GM12878 (cell line): ENCODE data around the gene CRACDL. TPM values are rescaled to one million over a fixed set of nuclear protein-coding genes. Genes with fewer than 3 reads are reported as not detected.

ENCODE experiments used
- ATAC-seq: fragments of 200-7000 bp; cut with Tn5 transposase; 3 replicates; pipeline ENCODE4 v1.9.1; 2020; ENCODE audit warnings: mild to moderate bottlenecking, moderate library complexity
- BruUV-seq: library from RNA; stranded (reverse); fragments of 400-500 nt; replicated peaks from 2 replicates; lab custom pipeline; 2021; lab: Mats Ljungman, UMichigan
- CTCF ChIA-PET: fragments of 300-600 bp; sonication (Branson Sonifier 250); formaldehyde crosslinking; extraction: SDS; loops from one replicate; lab custom pipeline; 2021; ENCODE audit warnings: inconsistent platforms; lab: Yijun Ruan, JAX
- POLR2A ChIA-PET: fragments of 350-600 bp; formaldehyde crosslinking; extraction: SDS; loops from one replicate; lab custom pipeline; 2021; ENCODE audit warnings: inconsistent platforms; lab: Charles Lee
- RAD21 ChIA-PET: fragments of 300-600 bp; sonication (Branson Sonifier 250); formaldehyde crosslinking; loops from one replicate; lab custom pipeline; 2023; ENCODE audit warnings: antibody characterized with exemption; ENCODE audit not compliant: unreplicated experiment; lab: Charles Lee
- SMC1A ChIA-PET: fragments of 300-600 bp; sonication (Branson Sonifier 250); formaldehyde crosslinking; loops from one replicate; lab custom pipeline; 2023; ENCODE audit not compliant: unreplicated experiment, uncharacterized antibody; lab: Charles Lee
- DNase-seq: peaks from one replicate; pipeline ENCODE4 v3.0.0-alpha.2; 2011; ENCODE audit warnings: low read depth, low spot score
- FAIRE-seq: peaks from 3 replicates; lab custom pipeline; 2011; peaks lifted over from hg19 to GRCh38; lab: Jason Lieb, UNC
- H2AFZ ChIP-seq: 2 replicates; pipeline ENCODE4 v1.6.0; 2011; ENCODE audit warnings: low read depth, low read length, control low read depth; ENCODE audit not compliant: control insufficient read depth
- H3K27ac ChIP-seq: 2 replicates; pipeline ENCODE4 v1.5.1; 2011; ENCODE audit warnings: control low read depth; ENCODE audit not compliant: control insufficient read depth, insufficient read depth
- H3K27me3 ChIP-seq, 2 experiments: replicated peaks in 1 of 2; 2 replicates each; pipeline versions ENCODE4 v1.6.0 to v1.6.1; 2011; ENCODE audit warnings: low read length in 1 of 2; ENCODE audit not compliant: control insufficient read depth in 2 of 2, insufficient read depth in 2 of 2
- H3K36me3 ChIP-seq, 2 experiments: 2 replicates each; pipeline ENCODE4 v1.5.1; 2011; ENCODE audit warnings: low read length in 1 of 2; ENCODE audit not compliant: control insufficient read depth in 2 of 2, insufficient read depth in 2 of 2
- H3K4me1 ChIP-seq: 2 replicates; pipeline ENCODE4 v1.6.1; 2011; ENCODE audit warnings: mild to moderate bottlenecking, low read length, moderate library complexity, mixed read lengths; ENCODE audit not compliant: control insufficient read depth, insufficient read depth
- H3K4me2 ChIP-seq: 2 replicates; pipeline ENCODE4 v1.6.0; 2011; ENCODE audit warnings: control low read depth; ENCODE audit not compliant: control insufficient read depth, insufficient read depth
- H3K4me3 ChIP-seq: fragments of 200-600 bp; sonication (generic); 2 replicates; pipeline ENCODE4 v1.5.1; 2016
- H3K79me2 ChIP-seq: 2 replicates; pipeline ENCODE4 v1.6.0; 2011; ENCODE audit warnings: low read length; ENCODE audit not compliant: control insufficient read depth, insufficient read depth
- H3K9ac ChIP-seq: 2 replicates; pipeline ENCODE4 v1.8.0; 2011; ENCODE audit warnings: low read length, control low read depth, mixed read lengths; ENCODE audit not compliant: control insufficient read depth, insufficient read depth
- H3K9me3 ChIP-seq: replicated peaks from 3 replicates; pipeline ENCODE4 v1.5.1; 2011; ENCODE audit warnings: mild to moderate bottlenecking, low read length; ENCODE audit not compliant: control insufficient read depth, insufficient read depth
- H4K20me1 ChIP-seq: 2 replicates; pipeline ENCODE4 v1.6.0; 2011; ENCODE audit not compliant: control insufficient read depth, insufficient read depth
- BACH1 ChIP-seq: fragments of 450-650 bp; IDR thresholded peaks from 2 replicates; pipeline ENCODE4 v1.6.1; 2017; ENCODE audit warnings: mild to moderate bottlenecking, borderline replicate concordance
- CREM ChIP-seq: IDR thresholded peaks from 2 replicates; pipeline ENCODE4 v1.6.1; 2014; ENCODE audit warnings: antibody characterized with exemption, low read depth
- NFXL1 ChIP-seq: fragments of 450-650 bp; IDR thresholded peaks from 2 replicates; pipeline ENCODE4 v1.6.1; 2017; ENCODE audit warnings: antibody characterized with exemption, mild to moderate bottlenecking, borderline replicate concordance
- NFYB ChIP-seq: IDR thresholded peaks from 2 replicates; pipeline ENCODE4 v1.6.1; 2011; ENCODE audit warnings: low read depth, mild to moderate bottlenecking, low read length, improper control_type of control experiment, moderate library complexity; ENCODE audit not compliant: insufficient read depth
- NR2F1 ChIP-seq: fragments of 450-650 bp; conservative IDR thresholded peaks from 2 replicates; pipeline ENCODE4 v1.6.1; 2017; ENCODE audit warnings: mild to moderate bottlenecking
- NRF1 ChIP-seq: conservative IDR thresholded peaks from 2 replicates; pipeline ENCODE4 v1.6.1; 2011; ENCODE audit warnings: mild to moderate bottlenecking, low read depth, low read length, improper control_type of control experiment
- PML ChIP-seq: IDR thresholded peaks from 2 replicates; pipeline ENCODE4 v1.6.1; 2012; ENCODE audit warnings: low read length, inconsistent platforms
- RB1 ChIP-seq: fragments of 450-650 bp; formaldehyde crosslinking; IDR thresholded peaks from 2 replicates; pipeline ENCODE4 v1.6.1; 2017; ENCODE audit warnings: mild to moderate bottlenecking, borderline replicate concordance
- SMC3 ChIP-seq: IDR thresholded peaks from 2 replicates; pipeline ENCODE4 v1.6.1; 2011; ENCODE audit warnings: low read length, improper control_type of control experiment, borderline replicate concordance
- TARDBP ChIP-seq: IDR thresholded peaks from 2 replicates; pipeline ENCODE4 v1.6.1; 2016; ENCODE audit warnings: borderline replicate concordance
- TCF12 ChIP-seq: IDR thresholded peaks from 2 replicates; pipeline ENCODE4 v1.6.1; 2011; ENCODE audit warnings: low read depth, mild to moderate bottlenecking, low read length
- TCF7 ChIP-seq: IDR thresholded peaks from 2 replicates; pipeline ENCODE4 v1.6.1; 2014; ENCODE audit warnings: antibody characterized with exemption, borderline replicate concordance
- YBX1 ChIP-seq: fragments of 450-650 bp; IDR thresholded peaks from 2 replicates; pipeline ENCODE4 v1.6.1; 2016; ENCODE audit warnings: antibody characterized with exemption
- ZBED1 ChIP-seq: IDR thresholded peaks from 2 replicates; pipeline ENCODE4 v1.6.1; 2016; ENCODE audit warnings: borderline replicate concordance
- ZNF274 ChIP-seq: IDR thresholded peaks from one replicate; pipeline ENCODE4 v1.8.0; 2011; ENCODE audit not compliant: insufficient read length, insufficient read depth
- ZZZ3 ChIP-seq: IDR thresholded peaks from 2 replicates; pipeline ENCODE4 v1.6.1; 2011; ENCODE audit warnings: low read depth; ENCODE audit not compliant: control insufficient read depth, insufficient read length
- WGBS: methylation state at CpG from one replicate; pipeline ENCODE4 v1.1.6; 2016; ENCODE audit warnings: low lambda C conversion rate; ENCODE audit not compliant: insufficient replicate concordance, insufficient coverage; ENCODE audit errors: missing lambda C conversion rate; 5-methylcytosine and 5-hydroxymethylcytosine counted together
- in situ Hi-C: fragments of 300-500 bp; cut with MboI; formaldehyde crosslinking; loops from 9 replicates; pipeline ENCODE4 v1.14.3; 2018; ENCODE audit warnings: mixed read lengths
- intact Hi-C: fragments of 100-400 bp; cut with micrococcal nuclease; formaldehyde crosslinking; loops from one replicate; pipeline ENCODE4 v1.14.2; 2022; ENCODE audit not compliant: unreplicated experiment
- polyA plus RNA-seq, 11 experiments: library from polyadenylated mRNA; depleted of rRNA in 4 of 11; unstranded in 6 of 11; stranded (reverse) in 5 of 11; fragments of >200 nt; fragmentation: Nextera tagmentation in 4 of 11; fragmentation: Illumina TruSeq in 1 of 11; extraction: Ambion mirVana in 4 of 11; extraction: Trizol in 1 of 11; gene quantifications; 1 replicate in 1 of 11; 2 replicates in 10 of 11; pipeline versions ENCODE4 v1.2.1 to v1.2.3, GENCODE V29; 2011 to 2016; ENCODE audit warnings: inconsistent platforms in 2 of 11, missing spikeins in 2 of 11, low read depth in 1 of 11
- total RNA-seq, 4 experiments: library from RNA; depleted of rRNA in 3 of 4; stranded (reverse); fragments of >200 nt in 3 of 4; fragmentation: Illumina TruSeq in 1 of 4; extraction: Trizol in 1 of 4; gene quantifications; 2 replicates each; pipeline versions ENCODE4 v1.2.1 to v1.2.3, GENCODE V29; 2013 to 2021
- TF ChIP-seq, protein P1 (sequence below): IDR thresholded peaks from 2 replicates; pipeline ENCODE4 v1.6.1; 2011; ENCODE audit warnings: borderline replicate concordance, low read depth, mild to moderate bottlenecking, moderate library complexity, mixed read lengths, low read length; ENCODE audit not compliant: insufficient read depth; ENCODE audit errors: extremely low read length
- TF ChIP-seq, protein P2 (sequence below): fragments of 150-350 bp; IDR thresholded peaks from 2 replicates; pipeline ENCODE4 v1.6.1; 2016; ENCODE audit warnings: low read depth, low read length

Gene CRACDL
- total and polyA plus RNA-seq, 10 of the 15 experiments (the other 5 are each of a cell fraction or from before 2014, with no cell fraction given) = 0.03 to 0.72 (median 0.14) TPM

DNA sequence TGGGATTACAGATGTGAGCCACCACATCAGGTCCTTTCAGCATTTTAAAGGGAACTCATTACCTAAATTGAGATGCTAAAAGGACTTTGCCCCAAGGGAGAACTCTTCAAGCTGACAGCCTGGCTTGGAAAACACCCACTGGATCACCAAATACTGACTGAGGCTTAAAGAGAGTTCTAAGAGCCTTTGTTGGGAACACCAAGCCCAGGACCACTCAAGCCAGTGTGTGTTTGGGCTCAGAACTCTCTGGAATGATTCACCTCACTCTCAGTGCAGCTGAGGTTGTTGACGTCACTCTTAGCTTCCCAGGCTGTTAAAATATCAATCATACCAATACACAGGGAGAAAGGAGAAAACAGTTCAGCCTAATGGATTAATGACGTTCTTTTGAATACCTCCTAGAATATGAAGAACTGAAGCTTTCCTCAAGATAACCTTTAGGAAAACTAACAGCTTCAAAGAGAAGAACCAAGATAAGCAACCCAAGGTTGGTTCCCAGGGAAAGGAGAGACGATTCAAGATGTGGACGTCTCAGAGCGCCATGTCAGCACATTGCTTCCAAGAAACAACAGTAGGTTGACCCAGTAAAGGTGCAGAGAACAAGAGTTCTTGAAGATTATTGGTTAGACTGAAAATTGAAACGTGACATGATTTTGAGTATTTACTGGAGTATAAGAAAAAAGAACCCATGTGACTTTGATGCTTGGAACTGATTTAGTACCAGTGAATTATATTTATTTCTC is 157.1 kb downstream of the CRACDL start:
- WGBS = 48% methylated on average over 6 of the region's 6 CpGs
- DNase-seq = no peak
- H3K27me3 ChIP-seq = no peaks in the 10 kb centered on the region
- H2AFZ ChIP-seq = no peak overlapping the region
- no peak overlapping the region for H3K4me2 ChIP-seq
- H3K9ac ChIP-seq = no peak overlapping the region
- no peaks in the 10 kb centered on the region for H3K79me2 ChIP-seq
- TF ChIP-seq YBX1 (no peak), SMC3 (no peak), NRF1 (no peak), RB1 (no peak), NR2F1 (no peak), TCF12 (no peak), BACH1 (no peak), TARDBP (no peak), ZBED1 (no peak), ZZZ3 (no peak), PML (no peak), TCF7 (no peak), NFXL1 (no peak), ZNF274 (no peak), NFYB (no peak), CREM (no peak)
- TF ChIP-seq, protein P1, sequence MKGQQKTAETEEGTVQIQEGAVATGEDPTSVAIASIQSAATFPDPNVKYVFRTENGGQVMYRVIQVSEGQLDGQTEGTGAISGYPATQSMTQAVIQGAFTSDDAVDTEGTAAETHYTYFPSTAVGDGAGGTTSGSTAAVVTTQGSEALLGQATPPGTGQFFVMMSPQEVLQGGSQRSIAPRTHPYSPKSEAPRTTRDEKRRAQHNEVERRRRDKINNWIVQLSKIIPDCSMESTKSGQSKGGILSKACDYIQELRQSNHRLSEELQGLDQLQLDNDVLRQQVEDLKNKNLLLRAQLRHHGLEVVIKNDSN = no peak
- TF ChIP-seq, protein P2, sequence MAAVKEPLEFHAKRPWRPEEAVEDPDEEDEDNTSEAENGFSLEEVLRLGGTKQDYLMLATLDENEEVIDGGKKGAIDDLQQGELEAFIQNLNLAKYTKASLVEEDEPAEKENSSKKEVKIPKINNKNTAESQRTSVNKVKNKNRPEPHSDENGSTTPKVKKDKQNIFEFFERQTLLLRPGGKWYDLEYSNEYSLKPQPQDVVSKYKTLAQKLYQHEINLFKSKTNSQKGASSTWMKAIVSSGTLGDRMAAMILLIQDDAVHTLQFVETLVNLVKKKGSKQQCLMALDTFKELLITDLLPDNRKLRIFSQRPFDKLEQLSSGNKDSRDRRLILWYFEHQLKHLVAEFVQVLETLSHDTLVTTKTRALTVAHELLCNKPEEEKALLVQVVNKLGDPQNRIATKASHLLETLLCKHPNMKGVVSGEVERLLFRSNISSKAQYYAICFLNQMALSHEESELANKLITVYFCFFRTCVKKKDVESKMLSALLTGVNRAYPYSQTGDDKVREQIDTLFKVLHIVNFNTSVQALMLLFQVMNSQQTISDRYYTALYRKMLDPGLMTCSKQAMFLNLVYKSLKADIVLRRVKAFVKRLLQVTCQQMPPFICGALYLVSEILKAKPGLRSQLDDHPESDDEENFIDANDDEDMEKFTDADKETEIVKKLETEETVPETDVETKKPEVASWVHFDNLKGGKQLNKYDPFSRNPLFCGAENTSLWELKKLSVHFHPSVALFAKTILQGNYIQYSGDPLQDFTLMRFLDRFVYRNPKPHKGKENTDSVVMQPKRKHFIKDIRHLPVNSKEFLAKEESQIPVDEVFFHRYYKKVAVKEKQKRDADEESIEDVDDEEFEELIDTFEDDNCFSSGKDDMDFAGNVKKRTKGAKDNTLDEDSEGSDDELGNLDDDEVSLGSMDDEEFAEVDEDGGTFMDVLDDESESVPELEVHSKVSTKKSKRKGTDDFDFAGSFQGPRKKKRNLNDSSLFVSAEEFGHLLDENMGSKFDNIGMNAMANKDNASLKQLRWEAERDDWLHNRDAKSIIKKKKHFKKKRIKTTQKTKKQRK = no peak
- TF ChIP-seq, all 136 proteins: peak for 0
- no TSS peak for BruUV-seq
- Histone ChIP-seq H3K9me3 (peaks cover 3% of the 10 kb centered on the region; the same call in 1 of the 3 replicates), H3K4me1 (no peaks in the 10 kb centered on the region), H3K36me3 (no peaks in the 10 kb centered on the region), H4K20me1 (no peaks in the 10 kb centered on the region), H3K27ac (no peak overlapping the region), H3K4me3 (no peak overlapping the region)
- FAIRE-seq (no peak), ATAC-seq (no peak)
- ChIA-PET SMC1A (interaction anchor here (1.2 kb wide), 1 partner anchor 11 kb away, joined by 3 read pairs; no protein-coding TSS in a partner anchor), POLR2A (no interaction called here), CTCF (no interaction called here), RAD21 (interaction anchor here (0.8 kb wide), 1 partner anchor 130 kb away, joined by 4 read pairs; no protein-coding TSS in a partner anchor)
- intact Hi-C loops = no loop called here
- in situ Hi-C loops = no loop called here
